Liver (tissue), 9 donors: ENCODE measurements around the gene CDC14A. TPM values are rescaled to one million over a fixed set of nuclear protein-coding genes. Genes with fewer than 3 reads are reported as not detected.

Experiments
- DNase-seq: peaks from one replicate; pipeline ENCODE4 v3.0.0-alpha.2; 2017; ENCODE audit warnings: low spot score
- H3K27ac ChIP-seq, 2 donors: one replicate each; pipeline ENCODE4 v1.7.0; 2013; ENCODE audit warnings: inconsistent platforms in 2 of 2, low read length in 2 of 2, control low read depth in 1 of 2, low read depth in 1 of 2, mild to moderate bottlenecking in 1 of 2
- H3K27me3 ChIP-seq, 4 donors: one replicate each; pipeline versions ENCODE4 v1.6.1 to v1.7.0; 2013; ENCODE audit warnings: low read length in 3 of 4, inconsistent platforms in 1 of 4, mild to moderate bottlenecking in 1 of 4, moderate library complexity in 1 of 4; ENCODE audit not compliant: control insufficient read depth in 4 of 4, insufficient read depth in 4 of 4
- H3K36me3 ChIP-seq, 4 donors: one replicate each; pipeline versions ENCODE4 v1.6.1 to v1.7.0; 2013; ENCODE audit warnings: low read length in 3 of 4, mild to moderate bottlenecking in 3 of 4, low read depth in 1 of 4, moderate library complexity in 1 of 4; ENCODE audit not compliant: control insufficient read depth in 4 of 4, insufficient read depth in 3 of 4
- H3K4me1 ChIP-seq, 4 donors: one replicate each; pipeline versions ENCODE4 v1.6.1 to v1.7.0; 2013; ENCODE audit warnings: low read length in 3 of 4, mild to moderate bottlenecking in 3 of 4, moderate library complexity in 1 of 4; ENCODE audit not compliant: control insufficient read depth in 4 of 4, insufficient read depth in 4 of 4
- H3K4me3 ChIP-seq, 3 donors: one replicate each; pipeline versions ENCODE4 v1.6.1 to v1.7.0; 2013; ENCODE audit warnings: low read length in 3 of 3, control low read depth in 1 of 3, low read depth in 1 of 3, mild to moderate bottlenecking in 1 of 3
- H3K9ac ChIP-seq, 2 donors: one replicate each; pipeline ENCODE4 v1.7.0; 2013; ENCODE audit warnings: low read length in 2 of 2, mild to moderate bottlenecking in 2 of 2, moderate library complexity in 2 of 2, control low read depth in 1 of 2, low read depth in 1 of 2
- H3K9me3 ChIP-seq, 4 donors: one replicate each; pipeline versions ENCODE4 v1.6.1 to v1.7.0; 2013; ENCODE audit warnings: low read length in 3 of 4; ENCODE audit not compliant: control insufficient read depth in 4 of 4
- ATF3 ChIP-seq: IDR thresholded peaks from 2 replicates; pipeline ENCODE4 v1.6.1; 2016; ENCODE audit warnings: antibody characterized with exemption
- EGR1 ChIP-seq, 2 donors: IDR thresholded peaks; 2 replicates each; pipeline ENCODE4 v1.6.1; 2016 to 2018; ENCODE audit warnings: antibody characterized with exemption in 2 of 2, low read depth in 2 of 2
- FOXA1 ChIP-seq: IDR thresholded peaks from 2 replicates; pipeline ENCODE4 v1.6.1; 2016; ENCODE audit warnings: antibody characterized with exemption
- FOXA2 ChIP-seq: IDR thresholded peaks from 2 replicates; pipeline ENCODE4 v1.6.1; 2016; ENCODE audit warnings: antibody characterized with exemption
- GABPA ChIP-seq, 2 donors: IDR thresholded peaks in 1 of 2; conservative IDR thresholded peaks in 1 of 2; 2 replicates each; pipeline ENCODE4 v1.6.1; 2016; ENCODE audit warnings: antibody characterized with exemption in 2 of 2, mild to moderate bottlenecking in 1 of 2, moderate library complexity in 1 of 2
- HNF4A ChIP-seq, 2 donors: conservative IDR thresholded peaks; 2 replicates each; pipeline ENCODE4 v1.6.1; 2016; ENCODE audit warnings: antibody characterized with exemption in 2 of 2, mild to moderate bottlenecking in 2 of 2
- HNF4G ChIP-seq: IDR thresholded peaks from 2 replicates; pipeline ENCODE4 v1.6.1; 2016; ENCODE audit warnings: antibody characterized with exemption
- JUND ChIP-seq, 2 donors: IDR thresholded peaks; 2 replicates each; pipeline ENCODE4 v1.6.1; 2016; ENCODE audit warnings: antibody characterized with exemption in 2 of 2
- NR2F2 ChIP-seq: IDR thresholded peaks from 2 replicates; pipeline ENCODE4 v1.6.1; 2016; ENCODE audit warnings: antibody characterized with exemption
- RAD21 ChIP-seq, 2 donors: IDR thresholded peaks; 2 replicates each; pipeline ENCODE4 v1.6.1; 2016; ENCODE audit warnings: antibody characterized with exemption in 2 of 2, mild to moderate bottlenecking in 2 of 2
- RXRA ChIP-seq, 2 donors: IDR thresholded peaks; 2 replicates each; pipeline ENCODE4 v1.6.1; 2017 to 2018; ENCODE audit warnings: antibody characterized with exemption in 2 of 2, mild to moderate bottlenecking in 1 of 2
- SP1 ChIP-seq: IDR thresholded peaks from 2 replicates; pipeline ENCODE4 v1.6.1; 2018; ENCODE audit warnings: antibody characterized with exemption, mild to moderate bottlenecking
- TAF1 ChIP-seq: conservative IDR thresholded peaks from 2 replicates; pipeline ENCODE4 v1.6.1; 2016; ENCODE audit warnings: antibody characterized with exemption, mild to moderate bottlenecking
- YY1 ChIP-seq: IDR thresholded peaks from 2 replicates; pipeline ENCODE4 v1.6.1; 2016; ENCODE audit warnings: antibody characterized with exemption, mild to moderate bottlenecking
- WGBS: extraction: QIAGEN DNeasy Blood & Tissue Kit; methylation state at CpG from one replicate; pipeline ENCODE4 v1.1.7; 2013; 5-methylcytosine and 5-hydroxymethylcytosine counted together
- polyA plus RNA-seq, 2 donors: library from polyadenylated mRNA; stranded (reverse) in 1 of 2; unstranded in 1 of 2; fragments of 200-250 nt in 1 of 2; fragments of >200 nt in 1 of 2; fragmentation: Nextera tagmentation in 1 of 2; extraction: Ambion mirVana in 1 of 2; gene quantifications; one replicate each; pipeline versions ENCODE4 v1.2.1 to v1.2.3, GENCODE V29; 2013 to 2015
- total RNA-seq, 2 donors: library from RNA; depleted of rRNA; stranded (reverse); fragments of >200 nt; gene quantifications; one replicate each; pipeline ENCODE4 v1.2.3, GENCODE V29; 2014
- TF ChIP-seq, protein P1 (sequence below): IDR thresholded peaks from 2 replicates; pipeline ENCODE4 v1.6.1; 2016; ENCODE audit warnings: antibody characterized with exemption, mild to moderate bottlenecking
- TF ChIP-seq, protein P2 (sequence below): IDR thresholded peaks from 2 replicates; pipeline ENCODE4 v1.6.1; 2016; ENCODE audit warnings: antibody characterized with exemption
- TF ChIP-seq, protein P3 (sequence below): fragments of 150-350 bp; IDR thresholded peaks from 2 replicates; pipeline ENCODE4 v1.5.1; 2017; ENCODE audit warnings: improper control_type of control experiment, low read depth, low read length; ENCODE audit not compliant: missing input control
- TF ChIP-seq, protein P4 (sequence below): IDR thresholded peaks from 2 replicates; pipeline ENCODE4 v1.6.1; 2016; ENCODE audit warnings: antibody characterized with exemption
- donor health status: healthy.
- donor health status: healthy.
- donor health status: healthy.
- donor health status: healthy.
- donor health status: healthy.

The CDC14A gene
- total and polyA plus RNA-seq, 4 donors, result 0.39 to 4.1 (median 2.6) TPM

GRCh38 chr1:100502052-100502792 is 149.9 kb downstream of the CDC14A start:
- Histone ChIP-seq H3K36me3 (peaks cover 2 to 8% (median 4%) of the 10 kb centered on the region in 4 donors), H3K9ac (no peak overlapping the region), H3K4me1 (no peaks in the 10 kb centered on the region), H3K9me3 (no peaks in the 10 kb centered on the region), H3K27ac (no peak overlapping the region), H3K27me3 (no peaks in the 10 kb centered on the region), H3K4me3 (no peak overlapping the region)
- TF ChIP-seq GABPA (IDR thresholded peaks at IDR 0.05 in 1 of 2, conservative IDR thresholded peaks at IDR 0.05 in 1 of 2) (no peak), HNF4G (no peak), JUND (IDR thresholded peaks at IDR 0.05) (no peak), YY1 (no peak), SP1 (no peak), TAF1 (no peak), EGR1 (IDR thresholded peaks at IDR 0.05; ENCODE audit: low read depth in 2 of 2) (no peak), HNF4A (conservative IDR thresholded peaks at IDR 0.05) (no peak), NR2F2 (no peak), RAD21 (IDR thresholded peaks at IDR 0.05) (no peak), FOXA2 (no peak), RXRA (IDR thresholded peaks at IDR 0.05) (no peak), ATF3 (no peak), FOXA1 (no peak)
- TF ChIP-seq, protein P1, sequence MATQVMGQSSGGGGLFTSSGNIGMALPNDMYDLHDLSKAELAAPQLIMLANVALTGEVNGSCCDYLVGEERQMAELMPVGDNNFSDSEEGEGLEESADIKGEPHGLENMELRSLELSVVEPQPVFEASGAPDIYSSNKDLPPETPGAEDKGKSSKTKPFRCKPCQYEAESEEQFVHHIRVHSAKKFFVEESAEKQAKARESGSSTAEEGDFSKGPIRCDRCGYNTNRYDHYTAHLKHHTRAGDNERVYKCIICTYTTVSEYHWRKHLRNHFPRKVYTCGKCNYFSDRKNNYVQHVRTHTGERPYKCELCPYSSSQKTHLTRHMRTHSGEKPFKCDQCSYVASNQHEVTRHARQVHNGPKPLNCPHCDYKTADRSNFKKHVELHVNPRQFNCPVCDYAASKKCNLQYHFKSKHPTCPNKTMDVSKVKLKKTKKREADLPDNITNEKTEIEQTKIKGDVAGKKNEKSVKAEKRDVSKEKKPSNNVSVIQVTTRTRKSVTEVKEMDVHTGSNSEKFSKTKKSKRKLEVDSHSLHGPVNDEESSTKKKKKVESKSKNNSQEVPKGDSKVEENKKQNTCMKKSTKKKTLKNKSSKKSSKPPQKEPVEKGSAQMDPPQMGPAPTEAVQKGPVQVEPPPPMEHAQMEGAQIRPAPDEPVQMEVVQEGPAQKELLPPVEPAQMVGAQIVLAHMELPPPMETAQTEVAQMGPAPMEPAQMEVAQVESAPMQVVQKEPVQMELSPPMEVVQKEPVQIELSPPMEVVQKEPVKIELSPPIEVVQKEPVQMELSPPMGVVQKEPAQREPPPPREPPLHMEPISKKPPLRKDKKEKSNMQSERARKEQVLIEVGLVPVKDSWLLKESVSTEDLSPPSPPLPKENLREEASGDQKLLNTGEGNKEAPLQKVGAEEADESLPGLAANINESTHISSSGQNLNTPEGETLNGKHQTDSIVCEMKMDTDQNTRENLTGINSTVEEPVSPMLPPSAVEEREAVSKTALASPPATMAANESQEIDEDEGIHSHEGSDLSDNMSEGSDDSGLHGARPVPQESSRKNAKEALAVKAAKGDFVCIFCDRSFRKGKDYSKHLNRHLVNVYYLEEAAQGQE, result no peak
- TF ChIP-seq, protein P2, sequence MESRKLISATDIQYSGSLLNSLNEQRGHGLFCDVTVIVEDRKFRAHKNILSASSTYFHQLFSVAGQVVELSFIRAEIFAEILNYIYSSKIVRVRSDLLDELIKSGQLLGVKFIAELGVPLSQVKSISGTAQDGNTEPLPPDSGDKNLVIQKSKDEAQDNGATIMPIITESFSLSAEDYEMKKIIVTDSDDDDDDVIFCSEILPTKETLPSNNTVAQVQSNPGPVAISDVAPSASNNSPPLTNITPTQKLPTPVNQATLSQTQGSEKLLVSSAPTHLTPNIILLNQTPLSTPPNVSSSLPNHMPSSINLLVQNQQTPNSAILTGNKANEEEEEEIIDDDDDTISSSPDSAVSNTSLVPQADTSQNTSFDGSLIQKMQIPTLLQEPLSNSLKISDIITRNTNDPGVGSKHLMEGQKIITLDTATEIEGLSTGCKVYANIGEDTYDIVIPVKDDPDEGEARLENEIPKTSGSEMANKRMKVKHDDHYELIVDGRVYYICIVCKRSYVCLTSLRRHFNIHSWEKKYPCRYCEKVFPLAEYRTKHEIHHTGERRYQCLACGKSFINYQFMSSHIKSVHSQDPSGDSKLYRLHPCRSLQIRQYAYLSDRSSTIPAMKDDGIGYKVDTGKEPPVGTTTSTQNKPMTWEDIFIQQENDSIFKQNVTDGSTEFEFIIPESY, result no peak
- TF ChIP-seq, protein P3, sequence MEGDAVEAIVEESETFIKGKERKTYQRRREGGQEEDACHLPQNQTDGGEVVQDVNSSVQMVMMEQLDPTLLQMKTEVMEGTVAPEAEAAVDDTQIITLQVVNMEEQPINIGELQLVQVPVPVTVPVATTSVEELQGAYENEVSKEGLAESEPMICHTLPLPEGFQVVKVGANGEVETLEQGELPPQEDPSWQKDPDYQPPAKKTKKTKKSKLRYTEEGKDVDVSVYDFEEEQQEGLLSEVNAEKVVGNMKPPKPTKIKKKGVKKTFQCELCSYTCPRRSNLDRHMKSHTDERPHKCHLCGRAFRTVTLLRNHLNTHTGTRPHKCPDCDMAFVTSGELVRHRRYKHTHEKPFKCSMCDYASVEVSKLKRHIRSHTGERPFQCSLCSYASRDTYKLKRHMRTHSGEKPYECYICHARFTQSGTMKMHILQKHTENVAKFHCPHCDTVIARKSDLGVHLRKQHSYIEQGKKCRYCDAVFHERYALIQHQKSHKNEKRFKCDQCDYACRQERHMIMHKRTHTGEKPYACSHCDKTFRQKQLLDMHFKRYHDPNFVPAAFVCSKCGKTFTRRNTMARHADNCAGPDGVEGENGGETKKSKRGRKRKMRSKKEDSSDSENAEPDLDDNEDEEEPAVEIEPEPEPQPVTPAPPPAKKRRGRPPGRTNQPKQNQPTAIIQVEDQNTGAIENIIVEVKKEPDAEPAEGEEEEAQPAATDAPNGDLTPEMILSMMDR, result no peak
- TF ChIP-seq, protein P4, sequence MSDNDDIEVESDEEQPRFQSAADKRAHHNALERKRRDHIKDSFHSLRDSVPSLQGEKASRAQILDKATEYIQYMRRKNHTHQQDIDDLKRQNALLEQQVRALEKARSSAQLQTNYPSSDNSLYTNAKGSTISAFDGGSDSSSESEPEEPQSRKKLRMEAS, result no peak
- DNase-seq, result no peak
- WGBS, result 93% methylated on average over 3 of the region's 3 CpGs
